SK-N-SH (cell line): ENCODE data around the gene NSD1. TPM values are rescaled to one million over a fixed set of nuclear protein-coding genes. Genes with fewer than 3 reads are reported as not detected.

Source experiments
- CTCF ChIA-PET: fragments of 300-600, 350-600 bp; formaldehyde crosslinking; extraction: SDS; loops from one replicate; lab custom pipeline; 2021; lab: Yijun Ruan, JAX
- POLR2A ChIA-PET: fragments of 350-600 bp; sonication (Branson Sonifier 250); formaldehyde crosslinking; extraction: SDS; loops from one replicate; lab custom pipeline; 2020; ENCODE audit warnings: antibody characterized with exemption, inconsistent platforms; lab: Yijun Ruan, JAX
- DNase-seq: peaks from one replicate; pipeline ENCODE4 v3.0.0; 2012
- H2AFZ ChIP-seq: fragments of 200-600 bp; sonication (generic); 2 replicates; pipeline ENCODE4 v1.8.1; 2016; ENCODE audit warnings: antibody characterized with exemption, mild to moderate bottlenecking, low read depth
- H3F3A ChIP-seq: fragments of 200-600 bp; sonication (generic); replicated peaks from 2 replicates; pipeline ENCODE3; 2016; ENCODE audit warnings: antibody characterized with exemption, mild to moderate bottlenecking; ENCODE audit not compliant: insufficient read depth
- H3K27ac ChIP-seq, 2 experiments: fragments of 200-500 bp in 1 of 2; fragments of 200-600 bp in 1 of 2; sonication (Bioruptor generic) in 1 of 2; sonication (generic), shearing (Covaris generic) in 1 of 2; 2 replicates each; pipeline versions ENCODE4 v1.5.1 to v1.6.1; 2014 to 2016; ENCODE audit warnings: low read depth in 2 of 2, inconsistent platforms in 1 of 2, low read length in 1 of 2, mild to moderate bottlenecking in 1 of 2, mixed read lengths in 1 of 2
- H3K27me3 ChIP-seq: fragments of 200-600 bp; sonication (generic), shearing (Covaris generic); 2 replicates; pipeline ENCODE4 v1.6.1; 2016; ENCODE audit warnings: mixed run types; ENCODE audit not compliant: insufficient read depth
- H3K36me3 ChIP-seq, 2 experiments: fragments of 200-500 bp in 1 of 2; fragments of 200-600 bp in 1 of 2; sonication (Bioruptor generic) in 1 of 2; sonication (generic) in 1 of 2; replicated peaks in 1 of 2; 2 replicates each; pipeline versions ENCODE3 to v1.5.1; 2014 to 2016; ENCODE audit warnings: low read length in 1 of 2, mild to moderate bottlenecking in 1 of 2; ENCODE audit not compliant: insufficient read depth in 2 of 2, control insufficient read depth in 1 of 2
- H3K4me1 ChIP-seq, 2 experiments: fragments of 200-500 bp in 1 of 2; fragments of 200-600 bp in 1 of 2; sonication (Bioruptor generic) in 1 of 2; sonication (generic), shearing (Covaris generic) in 1 of 2; 2 replicates each; pipeline versions ENCODE4 v1.5.1 to v1.6.1; 2014 to 2016; ENCODE audit warnings: low read depth in 1 of 2, low read length in 1 of 2, mixed run types in 1 of 2; ENCODE audit not compliant: insufficient read depth in 2 of 2, control insufficient read depth in 1 of 2
- H3K4me2 ChIP-seq: fragments of 200-600 bp; sonication (generic), shearing (Covaris generic); 2 replicates; pipeline ENCODE4 v1.6.1; 2017; ENCODE audit warnings: mixed run types
- H3K4me3 ChIP-seq, 2 experiments: fragments of 200-500 bp in 1 of 2; fragments of 200-600 bp in 1 of 2; sonication (Bioruptor generic) in 1 of 2; sonication (generic), shearing (Covaris generic) in 1 of 2; 2 replicates each; pipeline versions ENCODE4 v1.5.1 to v1.8.1; 2014 to 2016; ENCODE audit warnings: low read depth in 2 of 2, inconsistent platforms in 1 of 2, low read length in 1 of 2, mild to moderate bottlenecking in 1 of 2, mixed read lengths in 1 of 2, moderate library complexity in 1 of 2
- H3K79me2 ChIP-seq: fragments of 200-600 bp; sonication (generic); 2 replicates; pipeline ENCODE4 v1.8.1; 2017; ENCODE audit warnings: mild to moderate bottlenecking; ENCODE audit not compliant: insufficient read depth
- H3K9ac ChIP-seq: fragments of 200-600 bp; sonication (generic); 2 replicates; pipeline ENCODE4 v1.6.1; 2017; ENCODE audit warnings: mixed run types
- H3K9me2 ChIP-seq: fragments of 200-600 bp; sonication (generic); 2 replicates; pipeline ENCODE4 v1.6.1; 2017; ENCODE audit warnings: mixed run types
- H3K9me3 ChIP-seq: fragments of 200-600 bp; sonication (generic); 2 replicates; pipeline ENCODE4 v1.6.1; 2017; ENCODE audit warnings: mixed run types, mild to moderate bottlenecking, moderate library complexity
- H4K20me1 ChIP-seq: fragments of 200-600 bp; sonication (generic); 2 replicates; pipeline ENCODE4 v1.6.1; 2017; ENCODE audit warnings: mild to moderate bottlenecking, mixed run types; ENCODE audit not compliant: insufficient read depth
- CHD2 ChIP-seq: fragments of 150-350 bp; IDR thresholded peaks from 2 replicates; pipeline ENCODE4 v1.6.1; 2018; ENCODE audit warnings: low read length; ENCODE audit not compliant: partially characterized antibody
- ELF1 ChIP-seq: IDR thresholded peaks from 2 replicates; pipeline ENCODE4 v1.4.0; 2012
- FOSL2 ChIP-seq: IDR thresholded peaks from 2 replicates; pipeline ENCODE4 v1.4.0; 2012; ENCODE audit warnings: low read depth, mild to moderate bottlenecking, moderate library complexity, borderline replicate concordance
- FOXJ3 ChIP-seq: sonication (generic); formaldehyde crosslinking; IDR thresholded peaks from 2 replicates; pipeline ENCODE4 v1.5.1; 2020; ENCODE audit warnings: mild to moderate bottlenecking, missing genetic modification reagents
- GATA2 ChIP-seq: sonication (generic); formaldehyde crosslinking; IDR thresholded peaks from 2 replicates; pipeline ENCODE4 v1.5.0; 2020; ENCODE audit warnings: mild to moderate bottlenecking, missing genetic modification reagents
- MEF2A ChIP-seq: IDR thresholded peaks from 2 replicates; pipeline ENCODE4 v1.4.0; 2012; ENCODE audit warnings: low read depth, borderline replicate concordance
- MXI1 ChIP-seq: IDR thresholded peaks from 2 replicates; pipeline ENCODE4 v1.6.1; 2012; ENCODE audit warnings: mild to moderate bottlenecking, low read depth, low read length, improper control_type of control experiment
- POLR2AphosphoS5 ChIP-seq: IDR thresholded peaks from 2 replicates; pipeline ENCODE4 v1.6.1; 2012; ENCODE audit warnings: low read depth, low read length
- RCOR1 ChIP-seq: fragments of 150-350 bp; IDR thresholded peaks from 2 replicates; pipeline ENCODE4 v1.6.1; 2017; ENCODE audit warnings: antibody characterized with exemption, low read length
- RFX5 ChIP-seq: IDR thresholded peaks from 2 replicates; pipeline ENCODE4 v1.6.1; 2012; ENCODE audit warnings: mild to moderate bottlenecking, improper control_type of control experiment, low read length
- RXRA ChIP-seq: IDR thresholded peaks from 2 replicates; pipeline ENCODE4 v1.4.0; 2012; ENCODE audit warnings: low read depth, mild to moderate bottlenecking, borderline replicate concordance
- SIN3A ChIP-seq: IDR thresholded peaks from 2 replicates; pipeline ENCODE4 v1.6.1; 2012; ENCODE audit warnings: low read depth, mild to moderate bottlenecking, low read length, moderate library complexity, borderline replicate concordance
- TCF12 ChIP-seq: IDR thresholded peaks from 2 replicates; pipeline ENCODE4 v1.4.0; 2012
- YY1 ChIP-seq: IDR thresholded peaks from 2 replicates; pipeline ENCODE4 v1.4.0; 2012; ENCODE audit warnings: low read depth, mild to moderate bottlenecking
- WGBS: methylation state at CpG from one replicate; pipeline ENCODE4 v1.1.6; 2017; ENCODE audit warnings: low lambda C conversion rate; 5-methylcytosine and 5-hydroxymethylcytosine counted together
- polyA plus RNA-seq, 3 experiments: library from polyadenylated mRNA; depleted of rRNA; stranded (reverse); fragments of >200 nt; gene quantifications; 2 replicates each; pipeline ENCODE4 v1.2.3, GENCODE V29; 2012
- TF ChIP-seq, protein P1 (sequence below): IDR thresholded peaks from 2 replicates; pipeline ENCODE4 v1.4.0; 2012; ENCODE audit warnings: low read depth, borderline replicate concordance
- TF ChIP-seq, protein P2 (sequence below): fragments of 200-600 bp; sonication (generic); IDR thresholded peaks from 2 replicates; pipeline ENCODE4 v1.6.1; 2017; ENCODE audit warnings: antibody characterized with exemption, mild to moderate bottlenecking, moderate library complexity
- TF ChIP-seq, protein P3 (sequence below): IDR thresholded peaks from 2 replicates; pipeline ENCODE4; 2012
- TF ChIP-seq, protein P4 (sequence below): fragments of 150-350 bp; IDR thresholded peaks from 2 replicates; pipeline ENCODE4 v1.6.1; 2016; ENCODE audit warnings: mild to moderate bottlenecking, low read depth, low read length

NSD1 gene
- polyA plus RNA-seq, 1 of the 3 experiments (the other 2 are of a cell fraction), result 6.7 TPM

DNA sequence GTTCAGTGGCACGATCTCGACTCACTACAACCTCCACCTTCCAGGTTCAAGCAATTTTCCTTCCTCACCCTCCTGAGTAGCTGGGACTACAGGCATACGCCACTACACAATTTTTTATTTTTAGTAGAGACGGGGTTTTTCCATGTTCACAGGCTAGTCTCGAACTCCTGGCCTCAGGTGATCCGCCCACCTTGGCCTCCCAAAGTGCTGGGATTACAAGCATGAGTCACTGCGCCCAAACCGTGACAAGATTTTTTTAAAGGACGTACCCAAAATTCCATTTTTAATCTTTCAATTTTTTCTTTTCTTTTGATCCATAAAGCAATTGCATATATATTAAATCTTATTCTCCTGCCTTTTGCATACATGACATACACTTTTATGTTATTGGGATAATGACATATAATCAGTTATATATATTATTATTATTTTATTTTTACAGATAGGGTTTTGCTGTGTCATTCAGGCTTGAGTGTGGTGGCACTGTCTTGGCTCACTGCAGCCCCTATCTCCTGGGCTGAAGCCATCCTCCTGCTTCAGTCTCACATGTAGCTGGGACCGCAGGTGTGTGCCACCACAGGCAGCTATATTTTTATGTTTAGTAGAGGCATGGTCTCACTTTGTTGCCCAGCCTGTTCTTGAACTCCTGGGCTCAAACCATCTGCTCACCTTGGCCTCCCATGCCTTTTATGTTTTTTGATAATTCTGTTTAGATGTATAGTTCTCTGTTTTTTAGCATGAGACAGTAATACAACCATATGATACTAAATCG, 98.1 kb downstream of the NSD1 start:
- Histone ChIP-seq H3K9me2 (no peaks in the 10 kb centered on the region), H4K20me1 (peaks cover 14% of the 10 kb centered on the region), H3K4me3 (no peak overlapping the region), H3K27me3 (no peaks in the 10 kb centered on the region), H3K79me2 (peaks cover 57% of the 10 kb centered on the region)
- TF ChIP-seq SIN3A (no peak), RFX5 (no peak), YY1 (no peak), MEF2A (no peak), RXRA (no peak)
- TF ChIP-seq, protein P1, sequence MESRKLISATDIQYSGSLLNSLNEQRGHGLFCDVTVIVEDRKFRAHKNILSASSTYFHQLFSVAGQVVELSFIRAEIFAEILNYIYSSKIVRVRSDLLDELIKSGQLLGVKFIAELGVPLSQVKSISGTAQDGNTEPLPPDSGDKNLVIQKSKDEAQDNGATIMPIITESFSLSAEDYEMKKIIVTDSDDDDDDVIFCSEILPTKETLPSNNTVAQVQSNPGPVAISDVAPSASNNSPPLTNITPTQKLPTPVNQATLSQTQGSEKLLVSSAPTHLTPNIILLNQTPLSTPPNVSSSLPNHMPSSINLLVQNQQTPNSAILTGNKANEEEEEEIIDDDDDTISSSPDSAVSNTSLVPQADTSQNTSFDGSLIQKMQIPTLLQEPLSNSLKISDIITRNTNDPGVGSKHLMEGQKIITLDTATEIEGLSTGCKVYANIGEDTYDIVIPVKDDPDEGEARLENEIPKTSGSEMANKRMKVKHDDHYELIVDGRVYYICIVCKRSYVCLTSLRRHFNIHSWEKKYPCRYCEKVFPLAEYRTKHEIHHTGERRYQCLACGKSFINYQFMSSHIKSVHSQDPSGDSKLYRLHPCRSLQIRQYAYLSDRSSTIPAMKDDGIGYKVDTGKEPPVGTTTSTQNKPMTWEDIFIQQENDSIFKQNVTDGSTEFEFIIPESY, result no peak
- TF ChIP-seq, all 33 proteins: peak for 0
- peaks cover 0 to 9% of the 10 kb centered on the region in 2 experiments for H3K36me3 ChIP-seq
- no peaks in the 10 kb centered on the region for H3K9me3 ChIP-seq
- ChIA-PET CTCF (no interaction called here), POLR2A (no interaction called here)
- no peaks in the 10 kb centered on the region for H3F3A ChIP-seq
- no peak overlapping the region; a peak in 1 of 4 replicates for H3K27ac ChIP-seq
- no peak overlapping the region for H2AFZ ChIP-seq
- no peak overlapping the region for H3K9ac ChIP-seq
- WGBS, result 96% methylated on average over 11 of the region's 11 CpGs
- peaks cover 0 to 5% of the 10 kb centered on the region in 2 experiments; a peak in 2 of 4 replicates for H3K4me1 ChIP-seq
- no peak for DNase-seq
- no peak overlapping the region for H3K4me2 ChIP-seq

DNA sequence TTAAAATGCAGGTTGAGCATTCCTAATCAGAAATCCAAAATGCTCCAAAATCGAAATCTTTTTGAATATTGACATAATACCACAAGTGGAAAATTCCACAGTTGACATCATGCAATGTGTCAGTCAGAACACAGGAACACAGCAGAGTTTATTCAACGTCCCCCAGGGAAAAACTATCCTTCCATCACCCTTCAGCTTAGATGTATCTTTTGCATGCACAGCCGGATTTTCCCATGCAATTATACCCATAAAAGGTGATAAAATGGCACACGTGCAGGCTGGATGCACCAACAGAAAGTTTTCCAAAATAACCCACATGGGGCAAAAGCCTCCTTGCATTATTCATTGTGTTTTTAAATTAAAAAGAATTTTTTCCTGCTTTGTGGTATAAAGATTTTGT, 98.8 kb downstream of the NSD1 start:
- no peak overlapping the region for H3K27ac ChIP-seq
- H3F3A ChIP-seq, result no peaks in the 10 kb centered on the region
- TF ChIP-seq GATA2 (CRISPR knock-in tag), result no peak
- no peak for TF ChIP-seq FOSL2
- TF ChIP-seq CHD2, result no peak
- TF ChIP-seq MXI1, result no peak
- TF ChIP-seq, protein P2, sequence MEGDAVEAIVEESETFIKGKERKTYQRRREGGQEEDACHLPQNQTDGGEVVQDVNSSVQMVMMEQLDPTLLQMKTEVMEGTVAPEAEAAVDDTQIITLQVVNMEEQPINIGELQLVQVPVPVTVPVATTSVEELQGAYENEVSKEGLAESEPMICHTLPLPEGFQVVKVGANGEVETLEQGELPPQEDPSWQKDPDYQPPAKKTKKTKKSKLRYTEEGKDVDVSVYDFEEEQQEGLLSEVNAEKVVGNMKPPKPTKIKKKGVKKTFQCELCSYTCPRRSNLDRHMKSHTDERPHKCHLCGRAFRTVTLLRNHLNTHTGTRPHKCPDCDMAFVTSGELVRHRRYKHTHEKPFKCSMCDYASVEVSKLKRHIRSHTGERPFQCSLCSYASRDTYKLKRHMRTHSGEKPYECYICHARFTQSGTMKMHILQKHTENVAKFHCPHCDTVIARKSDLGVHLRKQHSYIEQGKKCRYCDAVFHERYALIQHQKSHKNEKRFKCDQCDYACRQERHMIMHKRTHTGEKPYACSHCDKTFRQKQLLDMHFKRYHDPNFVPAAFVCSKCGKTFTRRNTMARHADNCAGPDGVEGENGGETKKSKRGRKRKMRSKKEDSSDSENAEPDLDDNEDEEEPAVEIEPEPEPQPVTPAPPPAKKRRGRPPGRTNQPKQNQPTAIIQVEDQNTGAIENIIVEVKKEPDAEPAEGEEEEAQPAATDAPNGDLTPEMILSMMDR, result no peak
- TF ChIP-seq, protein P1, result no peak
- TF ChIP-seq SIN3A, result no peak
- no peak for TF ChIP-seq ELF1
- no peak for TF ChIP-seq POLR2AphosphoS5
- TF ChIP-seq, protein P3, sequence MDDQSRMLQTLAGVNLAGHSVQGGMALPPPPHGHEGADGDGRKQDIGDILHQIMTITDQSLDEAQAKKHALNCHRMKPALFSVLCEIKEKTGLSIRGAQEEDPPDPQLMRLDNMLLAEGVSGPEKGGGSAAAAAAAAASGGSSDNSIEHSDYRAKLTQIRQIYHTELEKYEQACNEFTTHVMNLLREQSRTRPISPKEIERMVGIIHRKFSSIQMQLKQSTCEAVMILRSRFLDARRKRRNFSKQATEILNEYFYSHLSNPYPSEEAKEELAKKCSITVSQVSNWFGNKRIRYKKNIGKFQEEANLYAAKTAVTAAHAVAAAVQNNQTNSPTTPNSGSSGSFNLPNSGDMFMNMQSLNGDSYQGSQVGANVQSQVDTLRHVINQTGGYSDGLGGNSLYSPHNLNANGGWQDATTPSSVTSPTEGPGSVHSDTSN, result no peak
- no peak for TF ChIP-seq RCOR1
- no peak for TF ChIP-seq FOXJ3
- TF ChIP-seq, protein P4, sequence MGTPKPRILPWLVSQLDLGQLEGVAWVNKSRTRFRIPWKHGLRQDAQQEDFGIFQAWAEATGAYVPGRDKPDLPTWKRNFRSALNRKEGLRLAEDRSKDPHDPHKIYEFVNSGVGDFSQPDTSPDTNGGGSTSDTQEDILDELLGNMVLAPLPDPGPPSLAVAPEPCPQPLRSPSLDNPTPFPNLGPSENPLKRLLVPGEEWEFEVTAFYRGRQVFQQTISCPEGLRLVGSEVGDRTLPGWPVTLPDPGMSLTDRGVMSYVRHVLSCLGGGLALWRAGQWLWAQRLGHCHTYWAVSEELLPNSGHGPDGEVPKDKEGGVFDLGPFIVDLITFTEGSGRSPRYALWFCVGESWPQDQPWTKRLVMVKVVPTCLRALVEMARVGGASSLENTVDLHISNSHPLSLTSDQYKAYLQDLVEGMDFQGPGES, result no peak
- TF ChIP-seq TCF12, result no peak
- no peak for TF ChIP-seq YY1

More for the DNA sequence above, 98.8 kb downstream of the NSD1 start:
- no peak overlapping the region for H3K4me2 ChIP-seq
- H3K79me2 ChIP-seq, result peaks cover 50% of the 10 kb centered on the region; the same call in 1 of the 2 replicates
- no peak for DNase-seq
- H2AFZ ChIP-seq, result no peak overlapping the region
- no peaks in the 10 kb centered on the region for H3K9me2 ChIP-seq
- WGBS, result 92% methylated on average over 4 of the region's 4 CpGs
- peaks cover 0 to 14% of the 10 kb centered on the region in 2 experiments for H3K36me3 ChIP-seq
- no peak overlapping the region for H3K9ac ChIP-seq
- ChIA-PET POLR2A (no interaction called here), CTCF (interaction anchor here (0.6 kb wide), 1 partner anchor 8 kb away, joined by 4 read pairs; no protein-coding TSS in a partner anchor)
- peaks cover 0 to 5% of the 10 kb centered on the region in 2 experiments; a peak in 2 of 4 replicates for H3K4me1 ChIP-seq
- no peaks in the 10 kb centered on the region for H3K9me3 ChIP-seq
- no peak overlapping the region for H3K4me3 ChIP-seq
- no peaks in the 10 kb centered on the region for H3K27me3 ChIP-seq
- peaks cover 14% of the 10 kb centered on the region for H4K20me1 ChIP-seq
